BJ (cell line): Measurements from ENCODE around the gene CLDN7. TPM values are rescaled to one million over a fixed set of nuclear protein-coding genes. Genes with fewer than 3 reads are reported as not detected.

ENCODE experiments used
- CTCF ChIA-PET: fragments of 350-600 bp; formaldehyde crosslinking; extraction: SDS; loops from one replicate; lab custom pipeline; 2021; ENCODE audit warnings: antibody characterized with exemption, inconsistent platforms; lab: Yijun Ruan, JAX
- POLR2A ChIA-PET: fragments of 300-600 bp; sonication (Branson Sonifier 250); formaldehyde crosslinking; extraction: SDS; loops from one replicate; lab custom pipeline; 2021; ENCODE audit warnings: antibody characterized with exemption; lab: Charles Lee
- DNase-seq: peaks from one replicate; pipeline ENCODE4 v3.0.0-alpha.2; 2011; ENCODE audit warnings: low read depth
- H3K27me3 ChIP-seq: 2 replicates; pipeline ENCODE4 v1.6.0; 2011; ENCODE audit warnings: low read length; ENCODE audit not compliant: control insufficient read depth, insufficient read depth
- H3K36me3 ChIP-seq: 2 replicates; pipeline ENCODE4 v1.5.1; 2011; ENCODE audit warnings: low read length; ENCODE audit not compliant: control insufficient read depth, insufficient read depth
- H3K4me3 ChIP-seq: 2 replicates; pipeline ENCODE4 v1.5.1; 2011; ENCODE audit warnings: low read depth, mild to moderate bottlenecking, control low read depth, low read length
- polyA minus RNA-seq: library from RNA; depleted of rRNA, polyadenylated mRNA; stranded (reverse); fragments of >200 nt; gene quantifications from 2 replicates; pipeline ENCODE4 v1.2.3, GENCODE V29; 2011; rRNA and poly(A)+ RNA removed
- polyA plus RNA-seq: library from polyadenylated mRNA; depleted of rRNA; stranded (reverse); fragments of >200 nt; gene quantifications from 2 replicates; pipeline ENCODE4 v1.2.3, GENCODE V29; 2011; rRNA removed
- TF ChIP-seq, protein P1 (sequence below): IDR thresholded peaks from 2 replicates; pipeline ENCODE4 v1.5.1; 2011; ENCODE audit warnings: low read depth, mild to moderate bottlenecking, control low read depth, inconsistent platforms, low read length, moderate library complexity; ENCODE audit not compliant: insufficient read depth

Gene CLDN7, protein sequence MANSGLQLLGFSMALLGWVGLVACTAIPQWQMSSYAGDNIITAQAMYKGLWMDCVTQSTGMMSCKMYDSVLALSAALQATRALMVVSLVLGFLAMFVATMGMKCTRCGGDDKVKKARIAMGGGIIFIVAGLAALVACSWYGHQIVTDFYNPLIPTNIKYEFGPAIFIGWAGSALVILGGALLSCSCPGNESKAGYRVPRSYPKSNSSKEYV
- 1.5 and 2.1 TPM in 2 replicates for polyA plus RNA-seq
- polyA minus RNA-seq, result 0.31 and 0.95 TPM in 2 replicates

DNA sequence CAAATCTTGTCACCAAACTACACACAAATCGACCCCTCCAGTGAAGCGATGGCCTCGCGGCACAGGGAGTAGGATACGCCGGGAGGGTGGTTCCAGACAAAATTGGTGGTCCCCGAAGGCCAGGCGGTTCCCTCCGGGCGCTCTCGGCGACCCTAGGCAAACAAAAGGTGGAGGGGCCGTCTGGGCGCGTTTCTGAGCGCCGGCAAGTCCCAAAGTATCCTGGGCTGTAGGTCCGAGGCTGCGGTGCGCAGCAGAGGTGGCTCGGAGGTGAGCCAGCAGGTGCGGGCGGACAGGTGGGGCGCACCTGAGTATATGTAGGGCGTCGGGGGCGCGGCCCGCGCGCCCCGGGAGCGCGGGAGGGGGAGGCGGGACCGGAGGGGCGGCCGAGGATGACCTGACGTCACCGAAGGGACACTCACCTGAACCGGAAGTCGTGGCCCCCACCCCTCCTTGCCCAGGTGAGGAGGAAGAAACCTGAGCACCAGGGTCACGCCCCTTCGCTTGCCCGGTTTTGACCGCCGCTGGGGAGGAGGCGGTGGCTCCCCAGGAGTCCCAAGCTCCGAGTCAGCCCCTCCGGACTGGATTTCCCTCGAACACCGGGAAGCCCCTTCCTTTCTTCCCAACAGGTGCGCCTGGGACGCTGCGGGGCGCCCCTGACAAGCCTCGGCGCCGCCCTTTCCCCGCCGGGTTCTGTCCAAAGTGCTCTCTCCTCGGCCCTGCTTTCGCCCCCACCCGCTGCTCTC, at the start of gene CLDN7:
CLDN7 (minus strand) TSS at position 287 of the 743 bp plus-strand sequence. CDS start 435 bp downstream, outside the sequence.
- Histone ChIP-seq H3K36me3 (peaks cover 4% of the 10 kb centered on the region; the same call in 1 of the 2 replicates), H3K4me3 (peak within 1 kb of the TSS; percentile 23), H3K27me3 (no peaks in the 10 kb centered on the region)
- ChIA-PET CTCF (interaction anchor here (0.7 kb wide), 1 partner anchor 1674 kb away, joined by 3 read pairs; no protein-coding TSS in a partner anchor), POLR2A (no interaction called here)
- TF ChIP-seq, protein P1, sequence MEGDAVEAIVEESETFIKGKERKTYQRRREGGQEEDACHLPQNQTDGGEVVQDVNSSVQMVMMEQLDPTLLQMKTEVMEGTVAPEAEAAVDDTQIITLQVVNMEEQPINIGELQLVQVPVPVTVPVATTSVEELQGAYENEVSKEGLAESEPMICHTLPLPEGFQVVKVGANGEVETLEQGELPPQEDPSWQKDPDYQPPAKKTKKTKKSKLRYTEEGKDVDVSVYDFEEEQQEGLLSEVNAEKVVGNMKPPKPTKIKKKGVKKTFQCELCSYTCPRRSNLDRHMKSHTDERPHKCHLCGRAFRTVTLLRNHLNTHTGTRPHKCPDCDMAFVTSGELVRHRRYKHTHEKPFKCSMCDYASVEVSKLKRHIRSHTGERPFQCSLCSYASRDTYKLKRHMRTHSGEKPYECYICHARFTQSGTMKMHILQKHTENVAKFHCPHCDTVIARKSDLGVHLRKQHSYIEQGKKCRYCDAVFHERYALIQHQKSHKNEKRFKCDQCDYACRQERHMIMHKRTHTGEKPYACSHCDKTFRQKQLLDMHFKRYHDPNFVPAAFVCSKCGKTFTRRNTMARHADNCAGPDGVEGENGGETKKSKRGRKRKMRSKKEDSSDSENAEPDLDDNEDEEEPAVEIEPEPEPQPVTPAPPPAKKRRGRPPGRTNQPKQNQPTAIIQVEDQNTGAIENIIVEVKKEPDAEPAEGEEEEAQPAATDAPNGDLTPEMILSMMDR, result no peak
- no peak for DNase-seq

DNA sequence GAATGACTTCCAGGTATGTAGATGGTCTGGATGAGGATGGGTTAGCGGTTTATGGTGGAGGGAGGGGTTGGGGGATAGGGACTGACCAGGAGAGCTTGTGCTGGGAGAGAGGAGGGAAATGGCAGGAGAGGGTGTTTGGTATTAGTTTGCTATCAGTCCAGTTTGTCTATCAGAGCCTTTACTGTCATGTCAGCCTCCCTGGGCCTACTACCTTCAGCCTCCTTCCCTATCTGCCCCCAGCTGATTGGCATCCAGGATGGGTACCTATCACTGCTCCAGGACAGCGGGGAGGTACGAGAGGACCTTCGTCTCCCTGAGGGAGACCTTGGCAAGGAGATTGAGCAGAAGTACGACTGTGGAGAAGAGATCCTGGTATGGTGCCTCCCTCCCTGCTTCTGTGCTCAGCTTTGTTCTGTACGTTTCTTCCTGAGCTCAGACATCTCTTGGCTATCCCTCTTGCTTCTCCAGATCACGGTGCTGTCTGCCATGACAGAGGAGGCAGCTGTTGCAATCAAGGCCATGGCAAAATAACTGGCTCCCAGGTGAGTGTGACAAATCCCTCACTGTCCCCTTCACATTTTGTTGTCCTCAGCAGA, 48.9 kb upstream of the CLDN7 start:
- POLR2A ChIA-PET, result no interaction called here
- no peaks in the 10 kb centered on the region for H3K27me3 ChIP-seq
- peaks cover 39% of the 10 kb centered on the region for H3K36me3 ChIP-seq
- CTCF ChIA-PET, result no interaction called here
- H3K4me3 ChIP-seq, result no peak overlapping the region
- TF ChIP-seq, protein P1, result no peak
- no peak for DNase-seq

DNA sequence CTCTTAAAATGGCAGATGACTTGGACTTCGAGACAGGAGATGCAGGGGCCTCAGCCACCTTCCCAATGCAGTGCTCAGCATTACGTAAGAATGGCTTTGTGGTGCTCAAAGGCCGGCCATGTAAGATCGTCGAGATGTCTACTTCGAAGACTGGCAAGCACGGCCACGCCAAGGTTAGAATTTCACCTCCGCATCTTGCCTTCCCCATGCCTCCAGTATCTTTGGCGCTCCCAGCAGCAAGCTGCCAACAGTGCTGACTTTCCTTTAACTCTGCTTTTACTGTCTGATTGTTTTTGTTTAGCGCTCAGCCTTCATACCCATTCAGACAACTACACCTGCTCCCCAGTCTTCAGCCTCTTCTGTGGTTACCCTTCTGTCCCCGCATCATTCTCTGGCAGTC, 47.4 kb upstream of the CLDN7 start:
- no peak for DNase-seq
- TF ChIP-seq, protein P1, result no peak
- ChIA-PET CTCF (interaction anchor here (0.6 to 1.6 kb wide), 7 partner anchors 13 to 251 kb away, joined by 3 to 7 read pairs (median 3); partner anchors contain the start of genes NEURL4 and SLC2A4), POLR2A (no interaction called here)
- Histone ChIP-seq H3K4me3 (no peak overlapping the region; the same call in 1 of the 2 replicates), H3K27me3 (no peaks in the 10 kb centered on the region), H3K36me3 (peaks cover 36% of the 10 kb centered on the region)

DNA sequence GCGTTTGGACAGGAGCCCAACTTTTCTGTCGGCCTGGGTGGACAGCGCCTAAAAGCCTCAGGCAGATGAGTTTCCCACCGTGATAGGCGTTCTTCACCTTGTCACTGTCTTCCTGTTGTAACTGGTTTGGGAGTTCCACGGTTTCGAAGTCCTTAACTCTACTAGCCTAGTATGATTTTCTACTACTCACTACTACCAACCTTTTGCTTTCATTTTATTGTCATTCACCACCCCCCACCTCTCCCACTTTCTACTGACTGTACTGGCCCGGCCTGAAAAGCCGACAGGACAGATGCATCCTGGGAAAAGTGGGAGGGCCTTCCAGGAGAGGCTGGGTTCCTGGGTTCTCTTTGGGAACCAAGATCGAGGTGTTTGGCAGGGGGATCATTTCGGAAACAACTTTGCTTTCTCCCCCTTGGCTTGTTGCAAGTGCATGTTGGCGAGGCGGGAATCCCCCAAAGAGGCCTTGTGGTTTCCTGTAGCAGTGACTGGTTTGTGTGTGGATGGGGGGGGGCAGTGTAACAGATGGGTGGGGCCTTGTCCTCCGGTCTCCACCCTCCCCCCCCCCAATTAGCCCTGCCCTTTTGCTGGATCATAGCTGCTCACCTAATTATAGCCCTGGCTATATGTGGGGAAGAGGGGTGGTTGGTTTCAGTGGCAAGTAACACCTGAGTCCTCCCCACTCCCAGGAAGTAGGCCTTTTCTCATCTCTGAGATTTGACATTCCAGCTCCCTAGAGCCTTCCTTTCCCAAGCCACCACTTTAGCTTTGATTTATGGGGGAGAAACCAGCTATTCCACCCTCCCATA, 46.6 kb upstream of the CLDN7 start:
- Histone ChIP-seq H3K4me3 (peak overlapping the region; percentile 71), H3K36me3 (peaks cover 33% of the 10 kb centered on the region), H3K27me3 (no peaks in the 10 kb centered on the region)
- ChIA-PET CTCF (interaction anchor here (0.6 to 1.6 kb wide), 7 partner anchors 13 to 66 kb away, joined by 3 to 7 read pairs (median 3); partner anchors contain the start of genes GABARAP, NEURL4 and SLC2A4), POLR2A (no interaction called here)
- peak; percentile 38 for DNase-seq
- TF ChIP-seq, protein P1, result no peak
